ENCODE measurements around the gene C11orf65.
"Not testable (repeated sequence)": the region's sequence is repeated elsewhere in the genome, so short reads cannot be mapped to it uniquely, and the experiment has no call there.

Gene C11orf65

GRCh38 chr11:108396672-108397071 lies 70.7 kb downstream of the C11orf65 start:
- H3K4me1 ChIP-seq (ENCODE audit: control insufficient read depth, insufficient read depth, low read length); H3K27me3 ChIP-seq (ENCODE audit: control insufficient read depth, insufficient read depth, low read length); H3K27ac ChIP-seq (ENCODE audit: low read depth, low read length); H3K9ac ChIP-seq (ENCODE audit: low read length); H3K4me3 ChIP-seq (ENCODE audit: low read length); H3K36me3 ChIP-seq (ENCODE audit: control insufficient read depth, insufficient read depth, low read length): not testable (repeated sequence)

DNA sequence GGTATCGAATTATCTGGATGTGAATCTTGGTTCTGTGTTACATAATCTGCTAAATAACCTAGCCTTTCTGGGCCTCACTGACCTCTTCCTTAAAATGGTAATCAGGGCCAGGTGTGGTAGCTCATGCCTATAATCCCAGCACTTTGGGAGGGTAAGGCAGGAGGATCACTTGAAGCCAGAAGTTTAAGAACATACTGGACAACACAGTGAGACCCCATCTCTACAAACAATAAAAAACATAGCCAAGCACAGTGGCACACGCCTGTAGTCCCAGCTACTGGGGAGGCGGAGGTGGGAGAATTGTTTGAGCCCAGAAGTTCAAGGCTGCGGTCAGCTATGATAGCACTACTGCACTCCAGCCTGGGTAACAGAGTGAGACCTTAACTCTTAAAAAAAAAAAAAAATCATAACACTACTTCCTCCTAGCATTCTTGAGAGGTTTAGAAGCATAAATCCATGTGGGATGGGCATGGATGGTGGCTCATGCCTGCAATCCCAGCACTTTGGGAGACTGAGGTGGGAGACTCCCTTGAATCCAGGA lies 72.5 kb downstream of the C11orf65 start:
- no peak overlapping the region for H3K9ac ChIP-seq (ENCODE audit: low read length)
- no peak overlapping the region for H3K4me3 ChIP-seq (ENCODE audit: low read length)
- H3K27ac ChIP-seq (ENCODE audit: low read depth, low read length), result no peak overlapping the region
- no peaks in the 10 kb centered on the region for H3K4me1 ChIP-seq (ENCODE audit: control insufficient read depth, insufficient read depth, low read length)
- H3K36me3 ChIP-seq (ENCODE audit: control insufficient read depth, insufficient read depth, low read length), result no peaks in the 10 kb centered on the region
- no peaks in the 10 kb centered on the region for H3K27me3 ChIP-seq (ENCODE audit: control insufficient read depth, insufficient read depth, low read length)

DNA sequence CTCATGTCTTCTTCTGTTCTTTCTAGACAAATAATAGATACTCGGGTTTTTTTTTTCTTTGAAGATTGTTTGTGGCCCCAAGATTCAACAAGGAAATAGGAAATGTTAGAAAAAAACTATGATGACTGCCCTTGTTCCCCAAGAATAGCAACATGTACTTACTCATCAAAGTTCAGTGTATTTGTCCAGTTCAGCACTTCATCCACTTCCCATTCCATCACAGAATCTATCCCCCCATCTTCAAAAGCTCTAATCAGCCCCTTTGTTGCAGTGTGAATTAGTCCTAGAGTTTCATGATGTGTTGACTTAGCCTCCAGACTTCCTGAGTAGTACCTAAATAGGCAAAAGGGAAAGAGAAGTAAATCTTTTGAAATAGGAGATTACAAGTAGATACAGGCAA lies 74.3 kb downstream of the C11orf65 start:
- Histone ChIP-seq H3K4me1 (ENCODE audit: control insufficient read depth, insufficient read depth, low read length) (no peaks in the 10 kb centered on the region), H3K27ac (ENCODE audit: low read depth, low read length) (no peak overlapping the region), H3K36me3 (ENCODE audit: control insufficient read depth, insufficient read depth, low read length) (no peaks in the 10 kb centered on the region), H3K27me3 (ENCODE audit: control insufficient read depth, insufficient read depth, low read length) (no peaks in the 10 kb centered on the region), H3K4me3 (ENCODE audit: low read length) (no peak overlapping the region), H3K9ac (ENCODE audit: low read length) (no peak overlapping the region)

- Histone ChIP-seq H3K27ac (ENCODE audit: low read depth, low read length) (no peak overlapping the region), H3K36me3 (ENCODE audit: control insufficient read depth, insufficient read depth, low read length) (no peaks in the 10 kb centered on the region), H3K4me3 (ENCODE audit: low read length) (no peak overlapping the region), H3K9ac (ENCODE audit: low read length) (no peak overlapping the region), H3K27me3 (ENCODE audit: control insufficient read depth, insufficient read depth, low read length) (no peaks in the 10 kb centered on the region), H3K4me1 (ENCODE audit: control insufficient read depth, insufficient read depth, low read length) (no peaks in the 10 kb centered on the region)
Measured at GRCh38 chr11:108392353-108392752, 75.0 kb downstream of the C11orf65 start.

- H3K4me1 ChIP-seq (ENCODE audit: control insufficient read depth, insufficient read depth, low read length), result no peaks in the 10 kb centered on the region
- H3K27me3 ChIP-seq (ENCODE audit: control insufficient read depth, insufficient read depth, low read length), result no peaks in the 10 kb centered on the region
- H3K36me3 ChIP-seq (ENCODE audit: control insufficient read depth, insufficient read depth, low read length), result no peaks in the 10 kb centered on the region
- H3K9ac ChIP-seq (ENCODE audit: low read length), result no peak overlapping the region
- no peak overlapping the region for H3K27ac ChIP-seq (ENCODE audit: low read depth, low read length)
- H3K4me3 ChIP-seq (ENCODE audit: low read length), result no peak overlapping the region
Measured at GRCh38 chr11:108388576-108388975, 78.8 kb downstream of the C11orf65 start.

DNA sequence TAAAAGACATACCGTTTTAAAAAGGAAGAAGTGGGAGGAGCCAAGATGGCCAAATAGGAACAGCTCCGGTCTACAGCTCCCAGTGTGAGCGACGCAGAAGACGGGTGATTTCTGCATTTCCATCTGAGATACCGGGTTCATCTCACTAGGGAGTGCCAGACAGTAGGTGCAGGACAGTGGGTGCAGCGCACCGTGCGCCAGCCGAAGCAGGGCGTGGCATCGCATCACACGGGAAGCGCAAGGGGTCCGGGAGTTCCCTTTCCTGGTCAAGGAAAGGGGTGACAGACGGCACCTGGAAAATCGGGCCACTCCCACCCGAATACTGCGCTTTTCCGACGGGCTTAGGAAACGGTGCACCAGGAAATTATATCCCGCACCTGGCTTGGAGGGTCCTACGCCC lies 93.8 kb downstream of the C11orf65 start:
- not testable (repeated sequence) for H3K27me3 ChIP-seq (ENCODE audit: control insufficient read depth, insufficient read depth, low read length); H3K36me3 ChIP-seq (ENCODE audit: control insufficient read depth, insufficient read depth, low read length); H3K4me1 ChIP-seq (ENCODE audit: control insufficient read depth, insufficient read depth, low read length); H3K4me3 ChIP-seq (ENCODE audit: low read length); H3K9ac ChIP-seq (ENCODE audit: low read length); H3K27ac ChIP-seq (ENCODE audit: low read depth, low read length)

GRCh38 chr11:108370990-108371389 lies 96.3 kb downstream of the C11orf65 start:
- no peak overlapping the region for H3K27ac ChIP-seq (ENCODE audit: low read depth, low read length)
- no peak overlapping the region for H3K4me3 ChIP-seq (ENCODE audit: low read length)
- no peaks in the 10 kb centered on the region for H3K27me3 ChIP-seq (ENCODE audit: control insufficient read depth, insufficient read depth, low read length)
- no peaks in the 10 kb centered on the region for H3K36me3 ChIP-seq (ENCODE audit: control insufficient read depth, insufficient read depth, low read length)
- H3K9ac ChIP-seq (ENCODE audit: low read length), result no peak overlapping the region
- no peaks in the 10 kb centered on the region for H3K4me1 ChIP-seq (ENCODE audit: control insufficient read depth, insufficient read depth, low read length)

DNA sequence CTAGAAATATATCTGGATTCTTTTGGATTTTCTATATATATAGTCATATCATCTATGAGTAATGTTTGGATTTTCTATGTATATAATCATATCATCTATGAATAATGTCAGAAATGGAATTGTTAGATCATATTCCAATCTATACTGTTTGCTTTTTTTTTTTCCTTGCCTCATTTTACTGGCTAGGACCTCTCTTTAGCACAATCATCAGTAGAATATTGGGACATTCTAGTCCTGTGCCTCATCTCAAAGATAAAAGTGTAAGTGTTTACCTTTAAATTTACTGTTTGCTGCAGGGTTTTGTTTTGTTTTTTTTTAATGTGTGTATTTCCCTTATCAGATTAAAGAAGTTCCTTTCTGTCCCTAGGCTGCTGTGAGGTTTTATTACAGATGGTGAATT lies 97.0 kb downstream of the C11orf65 start:
- no peaks in the 10 kb centered on the region for H3K4me1 ChIP-seq (ENCODE audit: control insufficient read depth, insufficient read depth, low read length)
- H3K4me3 ChIP-seq (ENCODE audit: low read length), result no peak overlapping the region
- H3K36me3 ChIP-seq (ENCODE audit: control insufficient read depth, insufficient read depth, low read length), result no peaks in the 10 kb centered on the region
- no peak overlapping the region for H3K9ac ChIP-seq (ENCODE audit: low read length)
- no peaks in the 10 kb centered on the region for H3K27me3 ChIP-seq (ENCODE audit: control insufficient read depth, insufficient read depth, low read length)
- no peak overlapping the region for H3K27ac ChIP-seq (ENCODE audit: low read depth, low read length)

- Histone ChIP-seq H3K9ac (ENCODE audit: low read length) (no peak overlapping the region), H3K4me1 (ENCODE audit: control insufficient read depth, insufficient read depth, low read length) (no peaks in the 10 kb centered on the region), H3K27ac (ENCODE audit: low read depth, low read length) (no peak overlapping the region), H3K27me3 (ENCODE audit: control insufficient read depth, insufficient read depth, low read length) (no peaks in the 10 kb centered on the region), H3K4me3 (ENCODE audit: low read length) (no peak overlapping the region), H3K36me3 (ENCODE audit: control insufficient read depth, insufficient read depth, low read length) (no peaks in the 10 kb centered on the region)
Measured at GRCh38 chr11:108369064-108369463, 98.3 kb downstream of the C11orf65 start.

DNA sequence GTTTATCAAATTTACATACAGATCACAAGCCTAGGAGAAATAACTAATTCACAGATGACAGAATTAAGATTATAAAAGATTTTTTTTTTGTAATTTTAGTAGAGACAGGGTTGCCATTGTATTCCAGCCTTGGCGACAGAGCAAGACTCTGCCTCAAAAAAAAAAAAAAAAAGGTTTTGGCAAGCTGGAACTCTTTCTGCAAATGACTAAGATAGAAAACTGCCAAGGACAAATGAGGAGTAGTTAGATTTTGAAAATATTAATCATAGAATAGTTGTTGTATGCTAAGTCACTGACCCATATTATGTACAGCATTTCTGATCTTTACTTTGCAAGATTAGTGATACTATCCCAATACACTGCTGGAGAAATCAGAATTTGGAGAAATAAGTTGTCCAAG lies 99.2 kb downstream of the C11orf65 start:
- H3K27ac ChIP-seq (ENCODE audit: low read depth, low read length), result no peak overlapping the region
- H3K36me3 ChIP-seq (ENCODE audit: control insufficient read depth, insufficient read depth, low read length), result no peaks in the 10 kb centered on the region
- H3K9ac ChIP-seq (ENCODE audit: low read length), result no peak overlapping the region
- no peaks in the 10 kb centered on the region for H3K27me3 ChIP-seq (ENCODE audit: control insufficient read depth, insufficient read depth, low read length)
- H3K4me1 ChIP-seq (ENCODE audit: control insufficient read depth, insufficient read depth, low read length), result no peaks in the 10 kb centered on the region
- H3K4me3 ChIP-seq (ENCODE audit: low read length), result no peak overlapping the region

DNA sequence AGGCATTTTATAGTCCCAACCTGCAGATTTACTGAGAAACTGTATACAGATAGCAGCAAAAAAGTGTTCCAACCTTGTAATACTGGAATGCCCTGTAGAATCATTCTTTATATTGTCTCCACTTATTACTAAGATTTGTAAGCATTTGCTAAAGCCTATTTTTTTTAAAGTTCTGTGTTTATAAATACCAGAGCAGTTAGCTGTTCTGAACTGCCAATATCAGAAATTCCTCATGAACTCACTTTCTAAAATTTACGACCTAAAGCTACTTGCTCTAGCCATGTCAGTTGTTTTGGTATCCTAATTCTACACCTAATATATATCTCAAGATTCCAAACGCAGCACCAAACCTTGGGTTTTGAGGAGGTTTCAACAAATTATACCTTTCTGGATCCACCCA lies 103.2 kb downstream of the C11orf65 start:
- Histone ChIP-seq H3K27me3 (ENCODE audit: control insufficient read depth, insufficient read depth, low read length) (no peaks in the 10 kb centered on the region), H3K9ac (ENCODE audit: low read length) (no peak overlapping the region), H3K27ac (ENCODE audit: low read depth, low read length) (no peak overlapping the region)

GRCh38 chr11:108351468-108351867 lies 115.9 kb downstream of the C11orf65 start:
- Histone ChIP-seq H3K4me1 (ENCODE audit: control insufficient read depth, insufficient read depth, low read length) (no peaks in the 10 kb centered on the region), H3K27ac (ENCODE audit: low read depth, low read length) (no peak overlapping the region), H3K4me3 (ENCODE audit: low read length) (no peak overlapping the region), H3K9ac (ENCODE audit: low read length) (no peak overlapping the region), H3K27me3 (ENCODE audit: control insufficient read depth, insufficient read depth, low read length) (no peaks in the 10 kb centered on the region), H3K36me3 (ENCODE audit: control insufficient read depth, insufficient read depth, low read length) (peaks cover 14% of the 10 kb centered on the region)

More for the DNA sequence above, 103.2 kb downstream of the C11orf65 start:
- H3K4me1 ChIP-seq (ENCODE audit: control insufficient read depth, insufficient read depth, low read length), result no peaks in the 10 kb centered on the region
- H3K4me3 ChIP-seq (ENCODE audit: low read length), result no peak overlapping the region
- no peaks in the 10 kb centered on the region for H3K36me3 ChIP-seq (ENCODE audit: control insufficient read depth, insufficient read depth, low read length)

- H3K27ac ChIP-seq (ENCODE audit: low read depth, low read length), result no peak overlapping the region
- no peaks in the 10 kb centered on the region for H3K27me3 ChIP-seq (ENCODE audit: control insufficient read depth, insufficient read depth, low read length)
- peaks cover 4% of the 10 kb centered on the region for H3K36me3 ChIP-seq (ENCODE audit: control insufficient read depth, insufficient read depth, low read length)
- H3K4me3 ChIP-seq (ENCODE audit: low read length), result no peak overlapping the region
- H3K9ac ChIP-seq (ENCODE audit: low read length), result no peak overlapping the region
- H3K4me1 ChIP-seq (ENCODE audit: control insufficient read depth, insufficient read depth, low read length), result no peaks in the 10 kb centered on the region
Measured at GRCh38 chr11:108346451-108346850, 120.9 kb downstream of the C11orf65 start.
